Lower leg skin (tissue), 3 donors: ENCODE data around the gene KCNH5.

ENCODE experiments used
- CTCF ChIP-seq, 3 donors: fragments of 450-650 bp; IDR thresholded peaks; one replicate each; pipeline ENCODE4 v1.5.1; 2016; ENCODE audit warnings: antibody characterized with exemption in 3 of 3, mild to moderate bottlenecking in 3 of 3, moderate library complexity in 2 of 3
- POLR2A ChIP-seq, 2 donors: fragments of 450-650 bp; IDR thresholded peaks; one replicate each; pipeline ENCODE4 v1.6.1; 2016 to 2017; ENCODE audit warnings: antibody characterized with exemption in 2 of 2, mild to moderate bottlenecking in 1 of 2, moderate library complexity in 1 of 2

- TF ChIP-seq CTCF (IDR thresholded peaks at IDR 0.05) (no peak), POLR2A (IDR thresholded peaks at IDR 0.05) (no peak)
These were observed 225.3 kb downstream of the KCNH5 start for GRCh38 chr14:62819931-62820330.
